Renal cortex interstitium (tissue), 11 donors: ENCODE results near the gene HDAC1. TPM values are rescaled to one million over a fixed set of nuclear protein-coding genes. Genes with fewer than 3 reads are reported as not detected.

Experiments used
- DNase-seq, 11 donors: peaks; one replicate each; pipeline ENCODE4 v3.0.0-alpha.2; 2013; ENCODE audit warnings: low read depth in 9 of 11, low spot score in 4 of 11; ENCODE audit errors: extremely low read depth in 1 of 11
- polyA plus RNA-seq, 3 donors: library from polyadenylated mRNA; unstranded; fragments of 120-200 nt; gene quantifications; one replicate each; pipeline ENCODE4 v1.2.1, GENCODE V29; 2013; ENCODE audit not compliant: insufficient read length in 3 of 3

The HDAC1 gene
- polyA plus RNA-seq, 3 donors = 174 to 189 (median 181) TPM

GRCh38 chr1:32307324-32307723 is 15.4 kb downstream of the HDAC1 start:
- DNase-seq = no peak

DNA sequence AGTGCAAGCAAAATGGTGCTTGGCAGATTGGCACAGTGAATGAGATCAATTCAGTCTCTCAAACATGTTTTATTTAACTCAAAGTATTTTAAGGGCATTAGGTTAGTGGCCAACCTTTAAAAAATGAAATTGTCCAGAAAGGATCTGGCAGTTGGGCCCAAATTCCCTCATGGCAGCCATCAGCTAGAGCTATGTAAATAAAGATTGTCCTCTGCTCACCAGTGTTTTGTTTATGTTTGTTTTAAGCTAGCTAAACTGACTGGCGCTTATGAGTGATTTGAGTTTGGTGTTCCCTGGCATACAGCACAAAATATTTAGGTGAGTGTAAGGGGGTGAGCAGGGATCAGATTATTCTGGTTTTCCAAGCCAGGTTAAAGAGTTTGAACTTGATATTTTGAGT is 18.1 kb downstream of the HDAC1 start:
- DNase-seq = no peak

DNA sequence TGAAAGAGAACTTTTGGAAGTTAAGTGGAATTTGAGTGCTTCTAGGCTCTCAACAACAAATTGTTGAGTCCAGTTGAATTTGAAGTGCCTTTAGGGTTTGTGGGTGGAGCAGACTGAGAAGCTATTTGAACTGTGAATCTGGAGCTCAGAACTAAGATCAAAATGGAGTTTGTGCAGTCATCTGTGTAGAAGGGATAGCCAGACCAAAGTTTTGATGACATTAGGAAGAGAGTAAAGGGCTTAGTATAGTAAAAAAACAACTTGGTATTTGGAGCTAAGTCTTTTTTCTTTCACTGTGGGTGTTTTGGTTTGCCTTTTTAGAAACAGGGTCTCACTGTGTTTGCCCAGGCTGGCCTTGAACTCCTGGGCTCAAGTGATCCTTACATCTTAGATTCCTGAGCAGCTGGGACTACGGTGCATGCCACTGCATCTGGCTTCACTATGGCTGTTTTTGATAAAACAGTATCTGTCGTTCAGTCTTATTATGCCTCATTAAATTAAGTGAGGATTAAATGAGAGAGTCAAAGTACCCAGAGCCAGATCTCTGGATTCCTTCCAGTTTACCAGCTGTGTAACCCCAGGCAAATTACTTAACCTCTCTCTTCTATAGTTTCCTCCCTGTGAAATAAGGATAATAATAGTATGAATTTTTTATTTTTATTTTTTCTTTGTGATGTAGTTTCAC is 20.0 kb downstream of the HDAC1 start:
- DNase-seq = no peak

DNA sequence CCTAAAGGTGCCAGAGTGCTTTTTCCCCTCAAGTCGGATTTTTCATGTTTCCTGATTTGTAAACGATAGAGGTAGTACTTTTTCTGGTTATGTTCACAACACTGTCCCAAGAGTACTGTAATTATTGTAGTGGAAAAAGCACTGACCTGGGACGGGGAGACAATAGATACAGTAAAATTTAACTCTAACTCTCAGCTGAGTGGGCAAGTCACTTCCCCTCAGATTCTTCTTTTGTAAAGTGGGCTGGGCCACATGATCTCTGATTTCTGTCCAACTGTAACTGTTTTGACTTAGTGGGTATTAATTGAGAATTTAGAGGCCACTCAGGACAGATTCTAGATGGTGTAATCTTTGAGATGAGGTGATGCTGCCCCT is 25.0 kb downstream of the HDAC1 start:
- DNase-seq = no peak

DNA sequence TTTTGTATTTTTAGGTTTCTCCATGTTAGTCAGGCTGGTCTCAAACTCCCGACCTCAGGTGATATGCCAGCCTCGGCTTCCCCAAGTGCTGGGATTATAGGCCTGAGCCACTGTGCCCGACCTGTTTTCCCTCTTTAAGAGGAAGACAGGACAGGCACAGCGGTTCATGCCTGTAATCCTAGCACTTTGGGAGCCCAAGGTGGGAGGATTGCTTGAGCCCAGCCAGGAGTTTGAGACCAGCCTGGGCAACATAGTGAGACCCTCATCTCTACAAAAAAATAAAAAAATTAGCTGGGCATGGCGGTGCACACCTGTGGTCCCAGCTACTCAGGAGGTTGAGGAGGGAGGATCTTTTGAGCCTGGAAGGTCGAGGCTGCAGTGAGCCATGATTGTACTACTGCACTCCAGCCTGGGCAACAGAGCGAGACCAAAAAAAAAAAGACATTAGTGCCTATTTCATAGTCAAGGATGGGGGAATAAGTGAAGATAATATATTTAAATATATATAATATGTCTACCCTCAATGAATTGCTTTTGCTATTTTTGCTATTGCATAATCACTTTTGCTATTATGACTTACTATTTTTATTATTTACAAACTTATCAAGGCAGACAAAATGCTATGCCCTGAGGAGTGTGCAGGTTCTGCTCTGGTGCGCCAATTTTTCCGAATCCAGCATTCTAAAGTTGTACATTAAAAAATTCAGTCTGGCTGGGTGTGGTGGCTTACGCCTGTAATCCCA is 26.4 kb downstream of the HDAC1 start:
- DNase-seq = no peak

GRCh38 chr1:32321712-32322291 is 29.9 kb downstream of the HDAC1 start:
- no peak for DNase-seq

DNA sequence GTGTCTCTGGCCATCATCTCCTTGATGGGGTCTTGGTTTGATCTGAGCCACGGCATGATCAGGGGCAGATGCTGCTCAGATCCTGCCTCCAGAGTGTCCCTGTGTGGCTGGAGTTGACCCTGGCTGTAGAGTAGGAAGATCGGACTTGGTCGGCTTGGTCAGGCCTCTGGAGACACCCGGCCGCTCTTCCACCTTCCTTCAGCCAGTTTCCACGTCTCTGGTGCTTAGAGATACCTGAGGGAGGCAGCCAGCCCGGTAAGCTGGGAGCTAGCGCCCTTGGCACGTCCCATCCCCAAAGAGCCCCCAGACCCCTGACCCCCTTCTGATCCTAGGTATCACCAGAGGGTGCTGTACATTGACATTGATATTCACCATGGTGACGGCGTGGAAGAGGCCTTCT is 35.3 kb downstream of the HDAC1 start:
- no peak for DNase-seq

DNA sequence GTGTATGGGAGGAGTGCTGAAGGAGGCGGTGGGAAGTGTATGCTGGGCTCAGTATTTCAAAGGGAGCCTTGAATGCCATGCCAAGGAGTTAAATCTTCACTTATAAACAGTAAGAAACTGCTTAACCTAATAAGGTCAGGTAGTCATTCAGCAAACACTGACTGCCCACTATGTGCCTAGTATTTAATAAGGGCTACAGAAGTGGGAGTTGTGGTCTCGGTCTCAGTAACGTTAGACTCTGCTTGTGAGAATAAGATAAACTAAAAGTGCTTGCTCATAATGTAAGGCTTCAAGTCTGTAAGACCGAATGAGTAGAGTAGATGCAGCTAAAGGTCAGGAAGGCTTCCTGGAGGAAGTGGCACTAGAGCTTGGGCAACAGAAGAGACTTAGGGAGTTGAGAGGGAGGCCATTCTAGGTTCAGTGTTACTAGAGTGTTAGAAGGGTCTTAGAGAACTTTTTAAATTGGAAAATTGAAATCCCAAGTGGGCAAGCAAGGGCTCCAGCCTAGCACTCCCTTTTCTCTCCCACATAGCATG is 38.1 kb downstream of the HDAC1 start:
- no peak for DNase-seq

- peak in 2 of 11 donors; percentile 28 to 33 for DNase-seq
These were observed 38.8 kb downstream of the HDAC1 start for GRCh38 chr1:32330558-32331151.

DNA sequence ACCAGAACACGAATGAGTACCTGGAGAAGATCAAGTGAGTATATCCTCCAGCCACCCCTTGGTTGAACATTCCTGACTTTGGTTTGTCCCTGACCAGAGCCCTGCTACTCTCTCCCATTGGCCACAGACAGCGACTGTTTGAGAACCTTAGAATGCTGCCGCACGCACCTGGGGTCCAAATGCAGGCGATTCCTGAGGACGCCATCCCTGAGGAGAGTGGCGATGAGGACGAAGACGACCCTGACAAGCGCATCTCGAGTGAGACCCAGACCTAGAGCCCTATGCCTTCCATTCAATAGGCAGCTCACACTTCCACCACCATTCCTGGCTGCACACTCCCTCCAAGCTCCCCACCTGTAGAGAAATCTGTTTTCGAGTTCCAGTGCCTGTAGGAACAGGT is 39.7 kb downstream of the HDAC1 start:
- DNase-seq = no peak

DNA sequence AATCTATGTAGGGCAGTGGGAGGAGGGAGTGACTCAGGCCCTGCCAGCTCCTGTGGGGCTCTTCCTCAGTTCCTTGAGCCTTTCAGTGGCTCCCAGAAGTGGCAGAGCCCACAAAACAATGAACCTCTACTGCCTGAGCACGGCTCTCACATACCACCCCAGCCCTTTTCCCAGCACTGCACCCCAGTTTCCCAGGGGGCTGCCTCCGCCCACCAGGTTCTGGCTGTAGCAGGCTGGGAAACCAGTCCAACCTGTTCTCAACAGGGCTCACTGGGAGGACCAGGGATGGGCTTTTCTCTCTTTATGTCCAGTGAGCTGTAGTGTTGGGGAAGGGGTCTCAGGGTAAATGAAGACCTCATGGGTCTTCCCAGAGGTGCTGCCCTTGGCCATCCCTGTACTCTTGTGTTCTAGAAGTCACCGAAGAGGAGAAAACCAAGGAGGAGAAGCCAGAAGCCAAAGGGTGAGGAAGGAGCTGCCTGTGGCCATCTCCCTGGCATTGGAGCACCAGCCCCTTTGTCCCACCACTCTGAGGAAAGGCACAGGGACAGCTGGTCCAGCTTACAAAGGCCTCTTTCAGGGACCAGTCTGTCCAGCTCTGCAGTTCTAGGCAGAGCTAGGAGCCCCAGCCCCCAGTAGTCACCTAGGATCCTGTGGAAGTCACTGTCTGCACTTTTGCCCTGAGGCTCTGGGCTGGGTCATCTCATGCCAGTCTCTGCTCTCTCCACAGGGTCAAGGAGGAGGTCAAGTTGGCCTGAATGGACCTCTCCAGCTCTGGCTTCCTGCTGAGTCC is 40.6 kb downstream of the HDAC1 start:
- no peak for DNase-seq

DNA sequence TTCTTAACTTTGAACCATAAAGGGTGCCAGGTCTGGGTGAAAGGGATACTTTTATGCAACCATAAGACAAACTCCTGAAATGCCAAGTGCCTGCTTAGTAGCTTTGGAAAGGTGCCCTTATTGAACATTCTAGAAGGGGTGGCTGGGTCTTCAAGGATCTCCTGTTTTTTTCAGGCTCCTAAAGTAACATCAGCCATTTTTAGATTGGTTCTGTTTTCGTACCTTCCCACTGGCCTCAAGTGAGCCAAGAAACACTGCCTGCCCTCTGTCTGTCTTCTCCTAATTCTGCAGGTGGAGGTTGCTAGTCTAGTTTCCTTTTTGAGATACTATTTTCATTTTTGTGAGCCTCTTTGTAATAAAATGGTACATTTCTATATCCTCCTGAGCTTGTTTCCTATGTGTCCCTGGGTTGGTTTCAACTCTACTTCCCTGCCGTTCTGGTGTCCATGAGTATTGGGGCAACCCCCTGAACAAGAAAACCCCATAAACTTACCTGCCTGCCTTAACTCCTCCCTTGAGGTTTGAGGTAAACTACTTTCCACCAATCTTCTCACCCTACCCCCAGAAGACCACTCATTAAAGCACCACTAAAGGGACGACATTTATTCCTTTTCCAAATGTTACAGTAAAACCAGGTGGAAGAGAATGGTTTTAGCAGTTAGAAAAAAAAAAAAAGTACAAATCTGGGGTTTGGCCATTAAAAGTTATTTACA is 41.5 kb downstream of the HDAC1 start:
- no peak for DNase-seq

DNA sequence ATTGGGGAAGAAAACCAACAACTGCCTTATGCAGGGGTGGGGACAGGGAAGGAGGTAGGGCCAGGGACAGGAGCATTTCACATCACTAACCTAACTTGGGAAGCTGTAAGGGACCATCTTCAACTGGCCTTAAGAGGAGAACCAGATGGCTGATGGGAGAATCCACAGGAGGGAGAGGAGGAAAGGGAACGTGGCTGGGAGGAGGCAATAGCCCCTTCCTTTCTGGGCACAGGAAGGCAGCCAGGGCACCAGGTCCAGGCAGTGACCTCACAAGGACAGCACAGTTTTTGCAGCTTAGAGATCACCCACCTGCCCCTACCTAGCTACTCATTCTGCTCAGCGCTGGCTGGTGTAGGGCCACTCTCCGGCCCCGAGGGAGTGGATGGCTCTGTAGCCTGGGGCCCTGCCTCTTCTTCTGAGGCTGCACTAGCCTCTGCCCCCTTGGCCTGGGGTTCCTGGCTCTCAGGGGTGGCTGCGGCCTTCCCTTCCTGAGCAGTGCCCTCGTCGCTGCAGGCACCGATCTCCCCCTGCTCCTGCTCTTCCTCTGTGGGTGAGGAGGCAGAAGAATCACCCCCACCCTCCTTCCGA is 42.5 kb downstream of the HDAC1 start:
- DNase-seq = no peak

GRCh38 chr1:32334864-32335534 is 43.1 kb downstream of the HDAC1 start:
- peak in 2 of 11 donors; percentile 54 to 59 for DNase-seq

- no peak for DNase-seq
These were observed 43.6 kb downstream of the HDAC1 start for GRCh38 chr1:32335535-32335789.

- DNase-seq = peak in 9 of 11 donors; percentile 47 to 86 (median 77)
These were observed 44.1 kb downstream of the HDAC1 start, which contains the start of gene MARCKSL1 for GRCh38 chr1:32335790-32336590. MARCKSL1 (minus strand) TSS chr1:32336233; CDS start chr1:32336033, 200 bp downstream.

GRCh38 chr1:32336591-32336932 is 44.7 kb downstream of the HDAC1 start:
- DNase-seq = no peak
